Measurements from ENCODE around the gene EFCAB9.

DNA sequence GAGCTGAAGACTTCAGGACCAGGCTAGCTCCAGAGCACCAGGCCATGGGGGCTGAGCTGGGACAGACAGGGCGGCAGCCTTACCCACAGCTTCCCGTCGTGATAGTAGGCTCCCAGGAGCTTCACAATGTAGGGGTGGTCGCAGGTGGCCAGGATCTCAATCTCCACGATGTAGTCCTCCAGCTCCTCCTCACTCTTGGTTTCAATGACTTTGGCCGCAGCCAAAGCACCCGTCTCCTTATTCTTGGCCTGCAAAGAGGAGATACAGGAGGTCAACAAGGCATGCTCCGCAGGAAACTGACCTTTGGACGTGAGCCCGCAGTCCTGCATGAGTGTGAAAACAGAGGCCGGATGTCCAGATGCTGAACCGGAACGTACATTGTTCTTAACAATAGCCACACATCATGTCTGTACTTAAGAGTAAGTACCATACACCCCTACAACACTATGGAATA is 37.4 kb upstream of the EFCAB9 start:
- TF ChIP-seq POLR2AphosphoS5 (IDR thresholded peaks at IDR 0.05; ENCODE audit: low read depth, low read length) (no peak), POLR2A (IDR thresholded peaks at IDR 0.05; ENCODE audit: low read depth, low read length) (no peak), TAF1 (IDR thresholded peaks at IDR 0.05; ENCODE audit: borderline replicate concordance, low read depth, low read length) (no peak)
